ENCODE measurements around the gene ARL6IP4. TPM values are rescaled to one million over a fixed set of nuclear protein-coding genes. Genes with fewer than 3 reads are reported as not detected.

Gene ARL6IP4
- total and polyA plus RNA-seq, 2 donors: 57.6 to 312 TPM

DNA sequence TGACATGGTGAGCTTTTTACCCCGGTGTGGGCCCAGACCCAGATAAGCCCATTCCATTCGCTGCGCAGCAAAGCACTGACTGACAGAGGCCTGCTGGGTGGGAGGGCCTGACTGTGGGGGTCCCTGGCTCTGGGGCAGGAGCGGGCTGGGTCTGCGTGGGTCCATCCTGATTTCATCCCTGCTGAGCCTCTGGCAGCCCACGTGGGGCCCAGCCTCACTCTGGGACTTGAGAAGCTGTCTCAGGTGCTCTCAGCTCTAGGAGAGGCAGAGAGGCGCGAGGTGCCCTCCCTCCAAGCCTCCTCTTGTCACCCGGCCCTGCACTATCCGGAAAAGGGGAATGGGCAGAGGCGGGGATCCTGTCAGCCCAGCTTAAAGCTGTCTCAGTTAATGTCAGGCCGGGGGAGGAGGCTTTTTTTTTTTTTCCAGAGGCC is 15.1 kb upstream of the ARL6IP4 start:
- no peak for DNase-seq (ENCODE audit: extremely low spot score)
- no peak overlapping the region for H3K27ac ChIP-seq (ENCODE audit: low read depth)
- no peaks in the 10 kb centered on the region for H3K36me3 ChIP-seq (ENCODE audit: insufficient read depth)
- H3K4me1 ChIP-seq (ENCODE audit: insufficient read depth): no peaks in the 10 kb centered on the region
- no peak overlapping the region for H3K4me3 ChIP-seq (ENCODE audit: low read depth, low read length)
- WGBS: 61% methylated on average over 12 of the region's 12 CpGs

DNA sequence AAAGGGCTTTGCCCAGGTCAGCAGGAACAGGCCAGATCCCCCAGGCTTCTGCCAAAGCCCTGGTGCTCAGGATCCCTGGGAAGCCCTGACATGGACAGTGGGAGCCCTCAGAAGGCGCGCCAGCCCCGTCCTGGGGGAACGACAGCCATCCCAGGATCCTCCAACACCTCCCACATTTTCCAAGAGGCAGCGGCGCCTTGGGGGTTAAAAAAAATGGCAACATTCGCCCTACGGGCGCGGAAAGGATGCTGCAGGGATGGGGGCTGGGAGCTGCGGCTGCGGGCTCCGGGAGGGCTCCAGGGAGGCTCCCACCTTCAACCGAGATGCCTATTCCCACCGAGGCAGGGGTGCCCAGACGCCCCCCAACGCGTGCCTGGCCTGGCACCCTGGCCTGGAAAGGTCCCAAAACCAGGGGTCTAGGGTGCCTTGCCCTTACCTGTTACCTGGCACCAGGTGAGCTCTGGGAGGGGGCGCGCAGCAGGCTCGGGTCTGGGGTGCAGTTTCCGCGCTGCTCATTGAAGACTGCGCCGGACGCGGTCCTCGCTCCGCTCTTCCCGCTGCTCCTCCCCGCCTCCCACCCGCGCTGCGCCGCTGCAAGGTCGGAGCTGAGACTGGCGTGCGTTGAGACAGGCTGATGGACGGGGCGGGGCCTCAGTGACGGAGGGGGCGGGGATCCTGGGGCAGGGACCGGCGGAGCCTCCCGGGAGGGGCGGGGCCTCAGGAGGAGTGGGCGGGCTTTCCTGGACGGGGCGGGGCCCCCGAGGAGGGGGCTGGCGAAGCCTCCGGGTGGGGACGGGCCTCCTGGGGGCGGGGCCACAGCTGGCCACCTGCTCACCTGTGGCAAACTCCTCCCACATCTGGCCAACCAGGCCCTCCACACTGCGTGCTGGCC is 14.4 kb upstream of the ARL6IP4 start, which contains the start of gene ABCB9:
Gene ABCB9, minus strand, starts transcription at position 613 of the 892 bp plus-strand sequence. CDS start 6,228 bp downstream, outside the sequence.
- DNase-seq (ENCODE audit: extremely low spot score): peak; percentile 81

DNA sequence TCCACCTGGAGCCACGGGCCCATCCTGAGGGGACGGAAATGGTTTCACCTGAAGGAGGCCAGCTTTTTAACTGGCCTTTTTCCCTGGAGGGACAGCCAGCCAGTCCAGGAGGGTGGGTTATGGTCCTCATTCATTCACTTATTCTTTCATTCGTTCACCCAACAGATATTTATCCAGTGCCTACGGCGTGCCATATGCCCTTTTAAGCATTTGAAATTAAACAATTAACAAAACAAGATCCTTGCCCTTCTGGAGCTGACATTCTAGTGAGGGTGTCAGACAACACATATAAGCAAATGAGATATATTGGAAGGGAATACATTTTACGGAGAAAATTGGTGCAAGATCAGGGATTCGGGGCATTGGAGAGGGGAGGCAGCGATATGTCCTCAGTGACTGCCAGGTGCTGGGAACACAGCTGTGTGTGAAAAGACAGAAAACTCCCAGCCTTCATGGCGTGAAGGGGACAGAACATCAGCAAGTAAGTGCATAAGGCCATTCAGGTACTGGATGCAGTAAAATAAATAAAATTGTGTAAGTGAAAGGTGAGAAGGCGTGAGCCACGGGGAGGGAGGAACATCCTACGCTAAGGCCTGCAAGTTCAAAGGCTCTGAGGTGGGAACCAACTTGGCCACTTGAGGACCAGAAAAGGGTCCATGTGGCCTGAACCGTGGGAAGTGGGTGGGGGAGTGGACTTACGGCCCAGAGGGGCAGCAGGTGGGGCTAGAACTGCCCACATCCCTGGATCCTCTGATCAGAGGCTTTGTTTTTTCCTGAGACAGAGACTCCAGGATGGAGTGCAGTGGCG is 13.5 kb upstream of the ARL6IP4 start:
- no peak for DNase-seq (ENCODE audit: extremely low spot score)
- WGBS: 53% methylated on average over 15 of the region's 15 CpGs
- Histone ChIP-seq H3K36me3 (ENCODE audit: insufficient read depth) (no peaks in the 10 kb centered on the region), H3K4me3 (ENCODE audit: low read depth, low read length) (no peak overlapping the region), H3K27ac (ENCODE audit: low read depth) (no peak overlapping the region), H3K4me1 (ENCODE audit: insufficient read depth) (no peaks in the 10 kb centered on the region)

More for the DNA sequence above, 14.4 kb upstream of the ARL6IP4 start, which contains the start of gene ABCB9:
- H3K27ac ChIP-seq (ENCODE audit: low read depth): no peak within 1 kb of the TSS
- WGBS: 3% methylated on average over 55 of the region's 55 CpGs
- peak within 1 kb of the TSS; percentile 32 for H3K4me3 ChIP-seq (ENCODE audit: low read depth, low read length)
- no peaks in the 10 kb centered on the region for H3K36me3 ChIP-seq (ENCODE audit: insufficient read depth)
- no peaks in the 10 kb centered on the region for H3K4me1 ChIP-seq (ENCODE audit: insufficient read depth)

DNA sequence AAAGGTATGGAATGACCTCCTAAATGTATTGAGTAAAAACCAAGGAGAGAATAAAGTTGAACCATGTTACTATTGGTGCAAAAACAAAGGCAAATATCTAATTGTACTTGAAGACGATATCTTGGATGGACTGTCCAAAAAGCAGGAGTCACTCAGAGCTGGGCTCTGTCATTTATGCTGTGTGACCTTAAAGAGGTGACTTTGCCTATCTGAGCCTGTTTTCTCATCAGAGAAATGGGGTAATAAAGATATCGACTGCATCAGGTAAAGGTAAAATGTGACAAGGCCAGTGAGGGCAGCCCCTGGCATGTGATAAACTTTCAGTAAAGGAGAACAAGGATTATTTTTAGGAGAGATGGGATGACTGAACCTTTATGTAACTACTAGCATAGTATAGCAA is 12.4 kb upstream of the ARL6IP4 start:
- Histone ChIP-seq H3K36me3 (ENCODE audit: insufficient read depth) (no peaks in the 10 kb centered on the region), H3K27ac (ENCODE audit: low read depth) (no peak overlapping the region), H3K4me1 (ENCODE audit: insufficient read depth) (no peaks in the 10 kb centered on the region), H3K4me3 (ENCODE audit: low read depth, low read length) (no peak overlapping the region)
- WGBS: 87% methylated on average over 2 of the region's 2 CpGs
- no peak for DNase-seq (ENCODE audit: extremely low spot score)

DNA sequence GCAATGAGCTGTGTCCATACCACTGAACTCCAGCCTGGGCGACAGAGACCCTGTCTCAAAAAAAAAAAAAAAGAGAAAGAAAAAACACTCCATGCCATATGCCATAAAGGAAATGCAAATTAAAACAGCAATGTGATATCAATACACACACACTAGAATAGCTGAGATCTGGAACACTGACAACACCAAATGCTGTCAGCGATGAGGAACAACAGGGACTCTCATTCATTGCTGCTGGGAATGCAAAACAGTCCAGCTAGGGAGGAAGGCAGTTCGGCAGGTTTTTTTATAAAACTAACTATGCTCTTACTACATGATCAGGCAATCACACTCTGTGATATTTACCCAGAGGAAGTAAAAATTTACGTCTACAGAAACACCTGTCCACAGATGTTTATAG is 10.8 kb upstream of the ARL6IP4 start:
- 33% methylated on average over 4 of the region's 4 CpGs for WGBS
- DNase-seq (ENCODE audit: extremely low spot score): no peak
- Histone ChIP-seq H3K36me3 (ENCODE audit: insufficient read depth) (no peaks in the 10 kb centered on the region), H3K4me3 (ENCODE audit: low read depth, low read length) (no peak overlapping the region), H3K4me1 (ENCODE audit: insufficient read depth) (peaks cover 1% of the 10 kb centered on the region), H3K27ac (ENCODE audit: low read depth) (no peak overlapping the region)

DNA sequence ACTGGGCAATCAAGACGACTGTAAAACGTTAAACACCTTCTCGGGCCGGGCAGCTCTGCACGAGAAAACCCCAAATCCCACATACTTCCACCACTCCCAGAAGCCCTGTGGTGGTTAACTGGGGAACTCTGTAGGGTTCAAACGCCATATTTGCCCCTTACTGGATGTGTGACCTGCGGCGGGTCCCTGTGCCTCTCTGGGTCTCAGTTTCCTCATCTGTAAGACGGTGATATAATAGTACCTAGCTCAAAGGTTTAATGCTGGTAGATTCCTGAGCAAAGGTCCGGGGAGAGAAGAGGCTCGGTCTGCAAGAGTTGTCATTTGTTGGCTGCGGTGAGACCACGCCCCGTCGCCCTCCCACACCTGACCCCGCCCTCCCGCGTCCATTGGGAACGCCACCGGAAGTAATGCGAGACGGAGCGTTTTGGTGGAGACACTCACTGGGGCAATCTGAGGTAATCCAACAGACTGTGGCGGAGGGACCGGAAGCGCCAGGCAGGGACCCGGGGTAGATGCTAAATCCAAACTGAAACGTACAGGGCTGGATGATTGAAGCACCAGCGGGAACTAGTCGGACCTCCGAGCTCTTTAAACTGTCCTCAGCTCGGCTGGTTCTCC is 6.1 kb upstream of the ARL6IP4 start:
- peak; percentile 98 for DNase-seq (ENCODE audit: extremely low spot score)
- Histone ChIP-seq H3K4me3 (ENCODE audit: low read depth, low read length) (peak overlapping the region; percentile 83), H3K4me1 (ENCODE audit: insufficient read depth) (peaks cover 1% of the 10 kb centered on the region), H3K27ac (ENCODE audit: low read depth) (peak overlapping the region; percentile 83), H3K36me3 (ENCODE audit: insufficient read depth) (no peaks in the 10 kb centered on the region)
- under 1% methylated on average over 32 of the region's 32 CpGs for WGBS

DNA sequence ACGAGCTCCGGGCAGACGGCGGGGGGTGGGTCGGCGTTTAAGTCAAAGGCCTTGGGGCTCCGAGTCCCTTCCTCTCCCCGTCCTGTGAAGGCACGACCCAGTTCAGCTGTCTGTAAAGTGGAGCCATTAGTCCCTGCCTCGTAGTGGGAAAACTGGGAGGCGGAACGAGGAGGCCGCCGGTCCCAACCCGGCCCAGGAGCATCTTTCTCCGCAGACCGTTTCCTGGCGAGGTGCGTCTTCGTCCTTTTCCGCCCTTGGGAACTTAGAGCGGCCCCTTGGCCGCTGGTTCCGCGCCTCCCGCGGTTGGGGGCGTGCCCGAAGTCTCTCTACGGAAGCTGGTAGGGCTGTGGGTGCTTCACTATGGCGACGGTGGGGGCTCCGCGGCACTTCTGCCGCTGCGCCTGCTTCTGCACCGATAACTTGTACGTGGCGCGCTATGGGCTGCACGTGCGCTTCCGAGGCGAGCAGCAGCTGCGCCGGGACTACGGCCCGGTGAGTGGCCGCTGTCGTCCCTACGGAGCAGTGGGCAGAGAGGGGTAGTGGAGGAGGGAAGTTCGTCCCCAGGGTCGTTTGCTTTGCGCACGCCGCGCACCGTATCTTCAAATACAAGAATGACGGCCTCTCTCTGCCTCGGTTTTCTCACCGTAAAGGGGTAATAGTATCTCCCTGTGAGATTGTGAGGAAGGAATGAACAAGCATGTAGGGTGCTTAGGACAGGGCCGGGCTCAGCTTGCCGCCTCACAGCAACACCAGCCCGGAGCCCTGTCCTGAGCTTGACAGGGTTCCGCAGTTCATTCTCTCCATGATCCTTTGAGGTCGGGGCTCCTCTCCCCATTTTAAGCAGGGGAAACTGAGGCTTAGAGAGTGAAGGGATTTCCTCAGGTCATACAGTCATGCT is 5.3 kb upstream of the ARL6IP4 start, which contains the start of gene OGFOD2:
Gene OGFOD2, plus strand, starts transcription at position 353 of the 898 bp plus-strand sequence. Its CDS starts 8 bp downstream, at position 361.
- H3K4me3 ChIP-seq (ENCODE audit: low read depth, low read length): peak within 1 kb of the TSS; percentile 83
- H3K27ac ChIP-seq (ENCODE audit: low read depth): peak within 1 kb of the TSS; percentile 83
- H3K36me3 ChIP-seq (ENCODE audit: insufficient read depth): no peaks in the 10 kb centered on the region
- H3K4me1 ChIP-seq (ENCODE audit: insufficient read depth): peaks cover 1% of the 10 kb centered on the region
- peak; percentile 76 for DNase-seq (ENCODE audit: extremely low spot score)
- under 1% methylated on average over 66 of the region's 66 CpGs for WGBS

DNA sequence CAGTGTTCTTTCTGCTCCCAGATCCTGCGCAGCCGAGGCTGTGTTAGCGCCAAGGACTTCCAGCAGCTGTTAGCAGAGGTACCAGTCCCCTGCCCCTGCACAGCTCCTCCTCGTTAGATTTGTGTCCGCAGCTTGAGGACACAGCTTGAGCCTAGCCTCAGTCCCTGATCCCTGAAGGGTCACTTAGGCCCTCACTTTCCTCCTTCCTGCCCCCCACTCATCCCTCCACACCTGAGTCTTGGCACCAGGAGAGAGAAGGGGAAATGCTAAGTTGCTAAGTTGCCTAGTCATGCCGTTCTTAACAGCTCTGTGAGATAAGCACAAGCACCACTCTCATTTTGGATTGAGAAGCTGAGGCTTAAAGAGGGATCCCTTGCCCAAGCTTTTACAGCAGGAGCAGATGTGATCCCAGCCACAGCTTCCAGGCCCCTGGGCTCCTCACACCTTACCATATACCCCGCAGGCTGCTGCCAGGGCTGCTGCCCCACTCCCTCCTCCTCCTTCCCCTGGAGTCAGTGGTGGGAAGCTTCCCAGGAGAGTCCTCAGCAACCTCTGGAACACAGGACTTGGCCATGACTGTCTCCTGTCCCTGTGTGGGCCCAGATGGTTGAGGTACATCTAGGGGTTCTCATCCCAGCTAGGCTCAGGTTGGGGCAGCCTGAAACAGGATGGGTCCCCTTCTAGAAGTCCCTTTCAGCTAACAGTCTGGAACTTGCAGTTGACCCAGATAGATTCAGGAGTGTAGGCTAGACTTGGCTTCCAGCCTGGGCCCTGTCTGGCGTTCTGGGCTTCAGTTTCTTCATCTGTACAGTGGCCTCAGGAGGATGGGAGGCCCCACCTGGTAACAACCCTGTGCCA is 4.5 kb upstream of the ARL6IP4 start:
- WGBS: 11% methylated on average over 8 of the region's 8 CpGs

DNA sequence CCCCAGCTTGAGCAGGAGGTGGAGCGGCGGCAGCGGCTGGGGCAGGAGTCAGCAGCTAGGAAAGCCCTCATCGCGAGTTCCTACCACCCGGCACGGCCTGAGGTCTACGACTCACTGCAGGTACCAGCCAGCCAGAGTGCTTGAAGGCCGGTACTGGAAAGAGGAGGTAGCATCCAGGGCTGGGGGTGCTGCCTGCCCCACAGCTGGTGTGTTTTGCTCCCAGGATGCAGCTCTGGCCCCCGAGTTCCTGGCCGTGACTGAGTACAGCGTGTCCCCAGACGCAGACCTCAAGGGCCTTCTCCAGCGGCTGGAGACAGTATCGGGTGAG is 3.9 kb upstream of the ARL6IP4 start:
- Histone ChIP-seq H3K27ac (ENCODE audit: low read depth) (no peak overlapping the region), H3K4me1 (ENCODE audit: insufficient read depth) (peaks cover 1% of the 10 kb centered on the region), H3K4me3 (ENCODE audit: low read depth, low read length) (no peak overlapping the region), H3K36me3 (ENCODE audit: insufficient read depth) (no peaks in the 10 kb centered on the region)
- no peak for DNase-seq (ENCODE audit: extremely low spot score)
- WGBS: 89% methylated on average over 15 of the region's 15 CpGs

More for the DNA sequence above, 4.5 kb upstream of the ARL6IP4 start:
- Histone ChIP-seq H3K36me3 (ENCODE audit: insufficient read depth) (no peaks in the 10 kb centered on the region), H3K27ac (ENCODE audit: low read depth) (no peak overlapping the region), H3K4me1 (ENCODE audit: insufficient read depth) (peaks cover 1% of the 10 kb centered on the region), H3K4me3 (ENCODE audit: low read depth, low read length) (peak overlapping the region; percentile 83)
- no peak for DNase-seq (ENCODE audit: extremely low spot score)

DNA sequence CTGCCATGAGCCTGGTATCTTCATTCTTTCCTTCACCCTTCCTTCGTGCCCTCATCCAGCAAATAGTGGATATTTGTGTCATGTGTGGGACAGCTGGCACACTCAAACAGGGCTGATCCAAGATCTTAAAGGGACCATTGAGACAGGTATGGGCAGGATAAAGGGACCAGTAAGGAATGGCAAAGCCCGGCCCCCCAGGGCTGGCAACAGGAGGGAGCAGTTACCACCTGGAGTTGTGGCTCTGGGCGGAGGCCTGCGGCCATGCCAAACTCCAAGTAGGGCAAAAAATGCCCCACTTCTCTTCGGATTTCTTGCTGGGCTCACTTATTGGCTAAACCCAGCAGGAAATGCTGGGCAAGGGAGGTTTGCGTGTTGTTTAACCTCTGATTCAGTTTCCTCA is 3.3 kb upstream of the ARL6IP4 start:
- no peaks in the 10 kb centered on the region for H3K36me3 ChIP-seq (ENCODE audit: insufficient read depth)
- no peak for DNase-seq (ENCODE audit: extremely low spot score)
- peaks cover 1% of the 10 kb centered on the region for H3K4me1 ChIP-seq (ENCODE audit: insufficient read depth)
- H3K27ac ChIP-seq (ENCODE audit: low read depth): no peak overlapping the region
- WGBS: 93% methylated on average over 6 of the region's 6 CpGs
- no peak overlapping the region for H3K4me3 ChIP-seq (ENCODE audit: low read depth, low read length)

DNA sequence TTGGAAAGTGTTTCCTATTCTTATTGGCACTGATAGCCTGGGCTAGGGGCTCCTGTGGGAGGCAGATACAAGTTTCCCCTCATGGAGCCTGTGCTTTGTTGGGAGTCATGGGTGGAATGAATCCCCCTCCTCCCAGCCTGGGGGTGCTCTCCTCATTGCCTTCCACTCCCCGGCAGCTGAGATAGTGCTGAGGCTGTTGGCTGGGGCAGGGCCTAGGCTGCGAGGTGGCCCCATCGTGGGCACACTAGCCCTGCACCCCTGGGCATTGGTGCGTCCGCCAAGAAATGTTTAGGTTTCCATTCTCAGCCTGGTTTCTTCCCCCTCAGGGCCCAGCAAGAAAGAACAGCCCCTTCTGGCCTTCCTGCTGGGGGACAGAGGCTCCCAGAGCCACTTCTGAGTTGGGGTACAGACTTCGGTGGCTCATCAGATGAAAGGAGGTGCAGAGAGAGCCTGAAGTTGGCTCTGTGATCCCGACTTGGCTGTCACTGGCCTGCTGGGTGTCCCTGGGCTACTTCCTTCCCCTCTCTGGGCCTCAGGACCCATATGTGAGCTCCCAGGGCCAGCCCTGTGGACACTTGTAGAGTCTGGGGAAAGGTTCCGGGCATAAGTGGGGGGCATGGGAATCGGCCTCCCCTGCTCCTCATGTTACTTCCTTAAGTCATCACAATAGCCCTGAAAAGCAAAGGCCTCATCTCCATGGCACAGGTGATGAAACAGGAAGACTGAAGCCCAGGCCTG is 2.7 kb upstream of the ARL6IP4 start:
- DNase-seq (ENCODE audit: extremely low spot score): no peak
- no peak overlapping the region for H3K27ac ChIP-seq (ENCODE audit: low read depth)
- no peaks in the 10 kb centered on the region for H3K36me3 ChIP-seq (ENCODE audit: insufficient read depth)
- H3K4me3 ChIP-seq (ENCODE audit: low read depth, low read length): no peak overlapping the region
- H3K4me1 ChIP-seq (ENCODE audit: insufficient read depth): peaks cover 1% of the 10 kb centered on the region
- 88% methylated on average over 9 of the region's 9 CpGs for WGBS

All from urinary bladder (tissue), 4 donors.